C4-2B (cell line): ENCODE data around the gene ALPG.

Experiments used
- H3K27ac ChIP-seq: fragments of 450-650 bp; 2 replicates; pipeline ENCODE4 v1.5.1; 2017
- ZFX ChIP-seq: fragments of 450-650 bp; IDR thresholded peaks from 2 replicates; pipeline ENCODE4 v1.6.1; 2017
- TF ChIP-seq, protein P1 (sequence below): fragments of 450-650 bp; conservative IDR thresholded peaks from 2 replicates; pipeline ENCODE4 v1.5.1; 2017; ENCODE audit warnings: mild to moderate bottlenecking

ALPG gene

GRCh38 chr2:232412986-232413385, 6.3 kb downstream of the ALPG start:
- no peak overlapping the region for H3K27ac ChIP-seq
- TF ChIP-seq, protein P1, sequence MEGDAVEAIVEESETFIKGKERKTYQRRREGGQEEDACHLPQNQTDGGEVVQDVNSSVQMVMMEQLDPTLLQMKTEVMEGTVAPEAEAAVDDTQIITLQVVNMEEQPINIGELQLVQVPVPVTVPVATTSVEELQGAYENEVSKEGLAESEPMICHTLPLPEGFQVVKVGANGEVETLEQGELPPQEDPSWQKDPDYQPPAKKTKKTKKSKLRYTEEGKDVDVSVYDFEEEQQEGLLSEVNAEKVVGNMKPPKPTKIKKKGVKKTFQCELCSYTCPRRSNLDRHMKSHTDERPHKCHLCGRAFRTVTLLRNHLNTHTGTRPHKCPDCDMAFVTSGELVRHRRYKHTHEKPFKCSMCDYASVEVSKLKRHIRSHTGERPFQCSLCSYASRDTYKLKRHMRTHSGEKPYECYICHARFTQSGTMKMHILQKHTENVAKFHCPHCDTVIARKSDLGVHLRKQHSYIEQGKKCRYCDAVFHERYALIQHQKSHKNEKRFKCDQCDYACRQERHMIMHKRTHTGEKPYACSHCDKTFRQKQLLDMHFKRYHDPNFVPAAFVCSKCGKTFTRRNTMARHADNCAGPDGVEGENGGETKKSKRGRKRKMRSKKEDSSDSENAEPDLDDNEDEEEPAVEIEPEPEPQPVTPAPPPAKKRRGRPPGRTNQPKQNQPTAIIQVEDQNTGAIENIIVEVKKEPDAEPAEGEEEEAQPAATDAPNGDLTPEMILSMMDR, result no peak
- TF ChIP-seq ZFX, result no peak

DNA sequence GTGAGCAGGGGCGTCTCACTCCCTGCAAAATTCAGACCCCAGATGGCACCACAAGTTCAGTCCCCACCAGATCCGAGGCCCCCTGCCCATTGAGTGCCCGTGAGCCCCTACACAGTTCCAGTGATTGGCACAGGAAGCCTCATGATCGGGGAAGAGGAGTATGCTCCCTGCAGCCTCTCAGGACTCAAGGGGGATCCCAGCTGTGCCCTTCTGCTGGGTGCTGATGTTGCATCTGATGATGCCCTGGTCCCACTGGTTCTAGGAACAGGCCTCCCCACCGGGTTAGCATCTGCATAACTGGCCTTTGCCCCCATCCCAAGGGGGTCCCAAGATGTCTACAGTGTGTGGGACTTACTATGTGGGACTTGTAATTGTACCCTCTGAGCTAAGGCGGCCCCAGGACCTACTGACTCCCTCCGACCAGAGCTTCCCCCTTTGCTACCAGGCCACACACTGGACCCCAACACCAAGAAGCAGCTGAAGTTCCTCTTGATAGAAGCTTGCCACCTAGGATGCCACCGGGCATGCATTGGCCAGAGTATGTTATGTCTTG, 8.6 kb downstream of the ALPG start:
- H3K27ac ChIP-seq, result no peak overlapping the region
- TF ChIP-seq ZFX, result no peak
- TF ChIP-seq, protein P1, result no peak

GRCh38 chr2:232415736-232416520, 9.3 kb downstream of the ALPG start:
- TF ChIP-seq, protein P1, result no peak
- TF ChIP-seq ZFX, result no peak
- no peak overlapping the region for H3K27ac ChIP-seq

GRCh38 chr2:232416521-232417470, 10.2 kb downstream of the ALPG start:
- no peak for TF ChIP-seq ZFX
- TF ChIP-seq, protein P1, result no peak
- H3K27ac ChIP-seq, result no peak overlapping the region

GRCh38 chr2:232417489-232417888, 10.8 kb downstream of the ALPG start:
- TF ChIP-seq, protein P1, result no peak
- TF ChIP-seq ZFX, result no peak
- H3K27ac ChIP-seq, result no peak overlapping the region

DNA sequence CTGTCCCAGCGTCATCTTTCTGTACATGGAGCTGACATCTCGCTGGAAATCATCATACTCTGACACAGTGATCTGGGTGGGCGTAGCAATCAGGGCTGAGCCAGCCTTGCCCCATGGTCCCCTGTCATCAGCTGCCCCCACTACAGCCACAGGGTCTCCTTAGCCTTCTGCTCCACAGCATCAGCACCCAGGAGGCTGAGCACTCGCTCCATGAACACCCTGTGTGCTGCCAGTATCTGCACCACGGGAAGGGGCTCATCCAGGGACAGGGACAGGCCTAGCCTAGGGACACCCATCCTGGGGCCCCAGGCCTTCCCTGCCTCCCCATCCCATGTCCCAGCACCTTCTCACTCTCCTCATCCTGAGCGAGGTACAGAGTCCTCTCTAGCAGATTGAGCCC, 11.4 kb downstream of the ALPG start:
- TF ChIP-seq, protein P1, result no peak
- no peak for TF ChIP-seq ZFX

More for the DNA sequence above, 11.4 kb downstream of the ALPG start:
- H3K27ac ChIP-seq, result no peak overlapping the region
